VCaP (cell line): Measurements from ENCODE around the gene URGCP.

Experiments
- H3K27ac ChIP-seq: fragments of 450-650 bp; 2 replicates; pipeline ENCODE4 v1.5.1; 2017
- CTCF ChIP-seq: fragments of 450-650 bp; conservative IDR thresholded peaks from 2 replicates; pipeline ENCODE4 v1.5.1; 2017; ENCODE audit warnings: mild to moderate bottlenecking, moderate library complexity

The URGCP gene

GRCh38 chr7:43929529-43930457, 23.4 kb upstream of the URGCP start:
- no peak for TF ChIP-seq CTCF
- H3K27ac ChIP-seq, result no peak overlapping the region

DNA sequence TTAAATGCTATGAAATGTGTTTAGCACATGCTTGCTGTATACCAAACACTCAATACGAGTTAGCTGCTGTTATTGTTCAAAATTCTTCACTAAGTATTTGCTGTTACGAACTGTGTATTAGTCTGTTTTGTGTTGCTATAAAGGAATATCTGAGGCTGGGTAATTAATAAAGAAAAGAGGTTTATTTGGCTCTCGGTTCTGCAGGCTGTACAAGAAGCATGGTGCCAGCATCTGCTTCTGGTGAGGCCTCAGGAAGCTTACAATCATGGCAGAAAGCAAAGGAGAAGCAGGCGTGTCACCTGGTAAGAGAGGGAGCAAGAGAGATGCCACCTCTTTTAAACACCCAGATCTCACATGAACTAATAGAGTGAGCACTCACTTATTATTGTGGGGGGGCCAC, 21.4 kb upstream of the URGCP start:
- TF ChIP-seq CTCF, result no peak

DNA sequence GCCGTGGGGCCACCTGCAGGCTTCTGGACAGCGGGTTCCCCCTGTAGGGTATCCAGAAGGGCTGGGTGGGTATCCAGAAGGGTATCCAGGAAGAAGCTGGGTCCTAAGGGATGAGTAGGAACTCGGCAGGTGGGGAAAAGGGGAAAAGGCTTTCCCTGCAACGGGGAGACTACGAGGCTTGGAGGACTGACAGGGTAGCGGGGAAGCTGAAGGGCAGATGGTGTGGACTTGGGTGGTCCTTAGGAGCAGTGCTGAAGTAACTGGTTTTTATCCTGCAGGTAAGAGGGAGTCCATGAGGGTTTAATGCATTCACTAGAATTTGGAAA, 20.4 kb upstream of the URGCP start:
- H3K27ac ChIP-seq, result peak overlapping the region; percentile 97
- peak; percentile 34; the same call in 1 of the 2 replicates for TF ChIP-seq CTCF

More for the DNA sequence above, 21.4 kb upstream of the URGCP start:
- no peak overlapping the region for H3K27ac ChIP-seq

- no peak for TF ChIP-seq CTCF
- peak within 1 kb of the TSS; percentile 97 for H3K27ac ChIP-seq
Observed at GRCh38 chr7:43925984-43926797, 19.8 kb upstream of the URGCP start, which contains the start of gene UBE2D4. Gene UBE2D4, plus strand, starts transcription at chr7:43926436. Its CDS starts 97 bp downstream, at chr7:43926533.

- TF ChIP-seq CTCF, result no peak
- no peak overlapping the region for H3K27ac ChIP-seq
Observed at GRCh38 chr7:43922726-43923125, 16.3 kb upstream of the URGCP start.

DNA sequence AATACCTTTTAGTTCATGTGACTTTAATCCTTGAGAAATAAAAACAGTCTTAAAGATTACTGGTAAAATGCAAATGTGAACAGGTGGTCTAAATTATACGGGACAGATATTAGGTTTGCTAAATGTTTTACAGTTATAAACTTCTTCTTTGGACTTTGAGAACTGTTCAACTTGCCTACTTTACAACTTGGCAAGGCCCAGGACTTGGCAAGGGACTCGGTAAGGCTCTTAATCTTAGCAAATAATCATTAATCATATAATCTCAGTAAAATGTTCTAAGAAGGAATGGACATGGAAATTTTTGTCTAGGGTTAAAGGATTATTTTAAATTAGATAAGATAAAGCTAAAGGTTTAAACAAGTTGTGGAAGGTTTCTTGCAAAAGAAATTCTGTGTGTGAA, 15.0 kb upstream of the URGCP start:
- no peak for TF ChIP-seq CTCF
- H3K27ac ChIP-seq, result peak overlapping the region; percentile 16

DNA sequence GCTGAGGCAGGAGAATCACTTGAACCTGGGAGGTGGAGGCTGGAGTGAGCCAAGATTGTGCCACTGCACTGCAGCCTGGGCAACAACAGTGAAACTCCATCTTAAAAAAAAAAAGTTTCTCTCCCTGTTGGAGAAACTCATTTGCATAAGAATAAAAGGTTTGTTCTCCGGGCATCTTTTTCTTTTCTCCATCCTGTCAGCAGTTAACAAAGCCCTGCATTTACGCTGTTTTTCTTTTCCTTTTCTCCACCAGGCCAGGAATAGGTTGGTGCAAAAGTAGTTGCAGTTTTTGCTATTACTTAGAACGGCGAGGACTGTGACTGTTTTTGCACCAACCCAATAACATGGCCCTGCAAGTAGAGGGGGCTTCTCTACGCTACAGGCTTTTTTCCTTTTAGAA, 9.5 kb upstream of the URGCP start:
- no peak overlapping the region for H3K27ac ChIP-seq
- no peak for TF ChIP-seq CTCF
